GM12892 (cell line): ENCODE results near the gene IMMP2L.

ENCODE experiments used
- POLR2A ChIP-seq: IDR thresholded peaks from 2 replicates; pipeline ENCODE4 v1.6.1; 2011; ENCODE audit warnings: low read depth, low read length, control low read depth
- POLR2AphosphoS5 ChIP-seq: IDR thresholded peaks from 2 replicates; pipeline ENCODE4 v1.6.1; 2011; ENCODE audit warnings: low read depth, low read length, control low read depth

- TF ChIP-seq POLR2A (no peak), POLR2AphosphoS5 (no peak)
Observed at GRCh38 chr7:110626414-110626813, 935.9 kb downstream of the IMMP2L start.
